Measurements from ENCODE around the gene DISC1. TPM values are rescaled to one million over a fixed set of nuclear protein-coding genes. Genes with fewer than 3 reads are reported as not detected.
"Not testable (repeated sequence)": the region's sequence is repeated elsewhere in the genome, so short reads cannot be mapped to it uniquely, and the experiment has no call there.

The DISC1 gene
- total RNA-seq, 1 experiment from 2014 or later = 3.8 TPM

GRCh38 chr1:231636157-231636556 is 9.6 kb downstream of the DISC1 start:
- peak; percentile 86 for DNase-seq (ENCODE audit: low read depth)

GRCh38 chr1:231636922-231637321 is 10.3 kb downstream of the DISC1 start:
- DNase-seq (ENCODE audit: low read depth) = not testable (repeated sequence)

- DNase-seq (ENCODE audit: low read depth) = no peak
These were observed 12.1 kb downstream of the DISC1 start for GRCh38 chr1:231638647-231639046.

- no peak for DNase-seq (ENCODE audit: low read depth)
These were observed 13.2 kb downstream of the DISC1 start for GRCh38 chr1:231639819-231640218.

- not testable (repeated sequence) for DNase-seq (ENCODE audit: low read depth)
These were observed 14.9 kb downstream of the DISC1 start for GRCh38 chr1:231641444-231641843.

- not testable (repeated sequence) for DNase-seq (ENCODE audit: low read depth)
These were observed 15.5 kb downstream of the DISC1 start for GRCh38 chr1:231642061-231642460.

- no peak for DNase-seq (ENCODE audit: low read depth)
These were observed 16.0 kb downstream of the DISC1 start for GRCh38 chr1:231642618-231643017.

GRCh38 chr1:231643071-231643934 is 16.7 kb downstream of the DISC1 start:
- DNase-seq (ENCODE audit: low read depth) = no peak

GRCh38 chr1:231643935-231644237 is 17.3 kb downstream of the DISC1 start:
- DNase-seq (ENCODE audit: low read depth) = no peak

- not testable (repeated sequence) for DNase-seq (ENCODE audit: low read depth)
These were observed 19.0 kb downstream of the DISC1 start for GRCh38 chr1:231645634-231646033.

- not testable (repeated sequence) for DNase-seq (ENCODE audit: low read depth)
These were observed 19.6 kb downstream of the DISC1 start for GRCh38 chr1:231646165-231646564.

- not testable (repeated sequence) for DNase-seq (ENCODE audit: low read depth)
These were observed 25.2 kb downstream of the DISC1 start for GRCh38 chr1:231651621-231652260.

- DNase-seq (ENCODE audit: low read depth) = peak; percentile 9
These were observed 27.0 kb downstream of the DISC1 start for GRCh38 chr1:231653632-231654031.

- DNase-seq (ENCODE audit: low read depth) = no peak
These were observed 30.2 kb downstream of the DISC1 start for GRCh38 chr1:231656741-231657140.

- not testable (repeated sequence) for DNase-seq (ENCODE audit: low read depth)
These were observed 31.6 kb downstream of the DISC1 start for GRCh38 chr1:231658223-231658622.

- no peak for DNase-seq (ENCODE audit: low read depth)
These were observed 33.6 kb downstream of the DISC1 start for GRCh38 chr1:231660198-231660597.

- no peak for DNase-seq (ENCODE audit: low read depth)
These were observed 36.7 kb downstream of the DISC1 start for GRCh38 chr1:231663211-231663792.

GRCh38 chr1:231665101-231665500 is 38.5 kb downstream of the DISC1 start:
- no peak for DNase-seq (ENCODE audit: low read depth)

- no peak for DNase-seq (ENCODE audit: low read depth)
These were observed 39.1 kb downstream of the DISC1 start for GRCh38 chr1:231665726-231666125.

GRCh38 chr1:231666220-231666936 is 39.8 kb downstream of the DISC1 start:
- DNase-seq (ENCODE audit: low read depth) = no peak

GRCh38 chr1:231666937-231667608 is 40.5 kb downstream of the DISC1 start:
- DNase-seq (ENCODE audit: low read depth) = no peak
